GM23338 (cell line): ENCODE data around the gene MRPS12. TPM values are rescaled to one million over a fixed set of nuclear protein-coding genes. Genes with fewer than 3 reads are reported as not detected.

Experiments
- ATAC-seq: fragments of 200-7000 bp; cut with Tn5 transposase; 3 replicates; pipeline ENCODE4 v1.9.1; 2020
- DNase-seq: peaks from one replicate; pipeline ENCODE4 v3.0.0-alpha.2; 2015; ENCODE audit warnings: low spot score
- H2AFZ ChIP-seq: fragments of 200-600 bp; sonication (generic); 2 replicates; pipeline ENCODE4 v1.8.0; 2016; ENCODE audit warnings: antibody characterized with exemption, mild to moderate bottlenecking, moderate library complexity
- H3F3A ChIP-seq: fragments of 200-600 bp; sonication (generic); replicated peaks from 2 replicates; pipeline ENCODE4 v1.8.0; 2017; ENCODE audit warnings: antibody characterized with exemption, mixed run types, low read depth
- H3K27ac ChIP-seq: fragments of 200-600 bp; sonication (generic); 2 replicates; pipeline ENCODE4 v1.6.1; 2016; ENCODE audit warnings: low read depth
- H3K27me3 ChIP-seq: fragments of 200-600 bp; sonication (generic); 2 replicates; pipeline ENCODE4 v1.8.0; 2016; ENCODE audit warnings: mild to moderate bottlenecking, mixed run types, moderate library complexity; ENCODE audit not compliant: insufficient read depth
- H3K36me3 ChIP-seq: fragments of 200-600 bp; sonication (generic); 2 replicates; pipeline ENCODE4 v1.8.0; 2016; ENCODE audit warnings: mild to moderate bottlenecking; ENCODE audit not compliant: insufficient read depth
- H3K4me1 ChIP-seq: fragments of 200-600 bp; sonication (generic); 2 replicates; pipeline ENCODE4 v1.8.0; 2016; ENCODE audit warnings: mild to moderate bottlenecking, moderate library complexity; ENCODE audit not compliant: insufficient read depth
- H3K4me2 ChIP-seq: fragments of 200-600 bp; sonication (generic); 2 replicates; pipeline ENCODE4 v1.7.1; 2017; ENCODE audit warnings: mixed run types
- H3K4me3 ChIP-seq: fragments of 200-600 bp; sonication (generic); 2 replicates; pipeline ENCODE4 v1.6.1; 2016; ENCODE audit warnings: mixed run types
- H3K79me2 ChIP-seq: fragments of 200-600 bp; sonication (generic); replicated peaks from 2 replicates; pipeline ENCODE4 v1.8.0; 2017; ENCODE audit warnings: mild to moderate bottlenecking; ENCODE audit not compliant: insufficient read depth
- H3K9me2 ChIP-seq: fragments of 200-600 bp; sonication (generic); 2 replicates; pipeline ENCODE4 v1.8.0; 2017; ENCODE audit not compliant: insufficient read depth
- H4K20me1 ChIP-seq: fragments of 200-600 bp; sonication (generic); replicated peaks from 2 replicates; pipeline ENCODE4 v1.8.0; 2017; ENCODE audit warnings: mild to moderate bottlenecking; ENCODE audit not compliant: insufficient read depth
- H3K27ac Mint-ChIP-seq: 2 replicates; pipeline ENCODE4 v1.8.0; 2020; ENCODE audit warnings: inconsistent platforms, mild to moderate bottlenecking, moderate library complexity, mixed read lengths
- H3K27me3 Mint-ChIP-seq: 3 replicates; pipeline ENCODE4 v1.8.0; 2022; ENCODE audit warnings: low read depth, mild to moderate bottlenecking, moderate library complexity, mixed read lengths, inconsistent platforms; ENCODE audit not compliant: insufficient read depth, poor library complexity
- H3K36me3 Mint-ChIP-seq: 3 replicates; pipeline ENCODE4 v1.8.0; 2021; ENCODE audit warnings: low read depth, mild to moderate bottlenecking, inconsistent platforms, moderate library complexity, mixed read lengths
- H3K4me1 Mint-ChIP-seq: 3 replicates; pipeline ENCODE4 v1.8.0; 2020; ENCODE audit warnings: mild to moderate bottlenecking, inconsistent platforms, mixed read lengths
- H3K4me3 Mint-ChIP-seq: 3 replicates; pipeline ENCODE4 v1.8.0; 2021; ENCODE audit warnings: moderate library complexity, mild to moderate bottlenecking, inconsistent platforms, mixed read lengths
- H3K9me3 Mint-ChIP-seq: 3 replicates; pipeline ENCODE4 v1.8.0; 2020; ENCODE audit warnings: moderate library complexity, mild to moderate bottlenecking, inconsistent platforms, mixed read lengths
- CREB1 ChIP-seq: fragments of 250-450 bp; sonication (Bioruptor Pico); IDR thresholded peaks from 2 replicates; pipeline ENCODE4 v1.5.0; 2020; ENCODE audit warnings: low read depth, mild to moderate bottlenecking, moderate library complexity
- CTCF ChIP-seq, 2 experiments: fragments of 200-600 bp in 1 of 2; sonication (generic) in 1 of 2; conservative IDR thresholded peaks; 2 replicates each; pipeline versions ENCODE4 v1.5.1 to v1.6.1; 2016 to 2017; ENCODE audit warnings: antibody characterized with exemption in 2 of 2, low read depth in 2 of 2, mild to moderate bottlenecking in 2 of 2, moderate library complexity in 1 of 2
- EZH2 ChIP-seq: fragments of 200-600 bp; sonication (generic); IDR thresholded peaks from one replicate; pipeline ENCODE4 v1.8.0; 2017; ENCODE audit warnings: antibody characterized with exemption, mild to moderate bottlenecking, low read depth; ENCODE audit not compliant: unreplicated experiment
- EZH2phosphoT487 ChIP-seq: fragments of 200-600 bp; sonication (generic); IDR thresholded peaks from one replicate; pipeline ENCODE4 v1.8.1; 2018; ENCODE audit warnings: antibody characterized with exemption; ENCODE audit not compliant: unreplicated experiment
- JUNB ChIP-seq: IDR thresholded peaks from one replicate; pipeline ENCODE4 v1.6.1; 2016; ENCODE audit warnings: antibody characterized with exemption; ENCODE audit not compliant: unreplicated experiment
- NANOG ChIP-seq: IDR thresholded peaks from 2 replicates; pipeline ENCODE4 v1.6.1; 2016; ENCODE audit warnings: antibody characterized with exemption, borderline replicate concordance
- POLR2AphosphoS5 ChIP-seq: IDR thresholded peaks from 2 replicates; pipeline ENCODE4 v1.6.1; 2016; ENCODE audit warnings: antibody characterized with exemption, low read depth
- STAT1 ChIP-seq: IDR thresholded peaks from one replicate; pipeline ENCODE4 v1.6.1; 2016; ENCODE audit warnings: antibody characterized with exemption; ENCODE audit not compliant: unreplicated experiment
- ZNF114 ChIP-seq: fragments of 250-450 bp; sonication (Bioruptor Pico); IDR thresholded peaks from 2 replicates; pipeline ENCODE4 v1.5.0; 2020; ENCODE audit warnings: mild to moderate bottlenecking, moderate library complexity
- ZNF331 ChIP-seq: fragments of 250-450 bp; sonication (Bioruptor Pico); IDR thresholded peaks from 2 replicates; pipeline ENCODE4 v1.5.0; 2020; ENCODE audit warnings: low read depth, mild to moderate bottlenecking, moderate library complexity
- polyA plus RNA-seq: library from polyadenylated mRNA; unstranded; fragments of >200 nt; fragmentation: Nextera tagmentation; extraction: Ambion mirVana; gene quantifications from 2 replicates; pipeline ENCODE4 v1.2.1, GENCODE V29; 2016
- total RNA-seq: library from RNA; depleted of rRNA; stranded (reverse); fragments of >200 nt; shearing (Covaris generic); gene quantifications from 2 replicates; pipeline ENCODE4 v1.2.3, GENCODE V29; 2014
- TF ChIP-seq, protein P1 (sequence below): IDR thresholded peaks from one replicate; pipeline ENCODE4 v1.6.1; 2018; ENCODE audit warnings: antibody characterized with exemption; ENCODE audit not compliant: unreplicated experiment
- TF ChIP-seq, protein P2 (sequence below): fragments of 250-450 bp; sonication (Bioruptor Pico); IDR thresholded peaks from 2 replicates; pipeline ENCODE4 v1.5.0; 2020; ENCODE audit warnings: mild to moderate bottlenecking, moderate library complexity
- TF ChIP-seq, protein P3 (sequence below): IDR thresholded peaks from 2 replicates; pipeline ENCODE4 v1.6.1; 2016; ENCODE audit warnings: antibody characterized with exemption

MRPS12 gene
- total and polyA plus RNA-seq, 2 experiments from 2014 or later = 74.1 to 86.3 TPM

GRCh38 chr19:38888876-38889275 lies 41.9 kb upstream of the MRPS12 start:
- Histone ChIP-seq H3K4me3 (no peak overlapping the region), H3K79me2 (no peaks in the 10 kb centered on the region), H3K9me2 (no peaks in the 10 kb centered on the region), H3K27me3 (no peaks in the 10 kb centered on the region), H3K36me3 (no peaks in the 10 kb centered on the region), H3K4me2 (no peak overlapping the region), H3F3A (no peaks in the 10 kb centered on the region), H2AFZ (no peak overlapping the region), H3K27ac (no peak overlapping the region), H4K20me1 (no peaks in the 10 kb centered on the region), H3K4me1 (no peaks in the 10 kb centered on the region)
- no peak for TF ChIP-seq ZNF331 (CRISPR knock-in tag)
- TF ChIP-seq JUNB = no peak
- no peak for TF ChIP-seq CTCF (conservative IDR thresholded peaks at IDR 0.05; ENCODE audit: low read depth in 2 of 2)
- TF ChIP-seq STAT1 = no peak
- TF ChIP-seq EZH2phosphoT487 = no peak
- TF ChIP-seq, protein P1, sequence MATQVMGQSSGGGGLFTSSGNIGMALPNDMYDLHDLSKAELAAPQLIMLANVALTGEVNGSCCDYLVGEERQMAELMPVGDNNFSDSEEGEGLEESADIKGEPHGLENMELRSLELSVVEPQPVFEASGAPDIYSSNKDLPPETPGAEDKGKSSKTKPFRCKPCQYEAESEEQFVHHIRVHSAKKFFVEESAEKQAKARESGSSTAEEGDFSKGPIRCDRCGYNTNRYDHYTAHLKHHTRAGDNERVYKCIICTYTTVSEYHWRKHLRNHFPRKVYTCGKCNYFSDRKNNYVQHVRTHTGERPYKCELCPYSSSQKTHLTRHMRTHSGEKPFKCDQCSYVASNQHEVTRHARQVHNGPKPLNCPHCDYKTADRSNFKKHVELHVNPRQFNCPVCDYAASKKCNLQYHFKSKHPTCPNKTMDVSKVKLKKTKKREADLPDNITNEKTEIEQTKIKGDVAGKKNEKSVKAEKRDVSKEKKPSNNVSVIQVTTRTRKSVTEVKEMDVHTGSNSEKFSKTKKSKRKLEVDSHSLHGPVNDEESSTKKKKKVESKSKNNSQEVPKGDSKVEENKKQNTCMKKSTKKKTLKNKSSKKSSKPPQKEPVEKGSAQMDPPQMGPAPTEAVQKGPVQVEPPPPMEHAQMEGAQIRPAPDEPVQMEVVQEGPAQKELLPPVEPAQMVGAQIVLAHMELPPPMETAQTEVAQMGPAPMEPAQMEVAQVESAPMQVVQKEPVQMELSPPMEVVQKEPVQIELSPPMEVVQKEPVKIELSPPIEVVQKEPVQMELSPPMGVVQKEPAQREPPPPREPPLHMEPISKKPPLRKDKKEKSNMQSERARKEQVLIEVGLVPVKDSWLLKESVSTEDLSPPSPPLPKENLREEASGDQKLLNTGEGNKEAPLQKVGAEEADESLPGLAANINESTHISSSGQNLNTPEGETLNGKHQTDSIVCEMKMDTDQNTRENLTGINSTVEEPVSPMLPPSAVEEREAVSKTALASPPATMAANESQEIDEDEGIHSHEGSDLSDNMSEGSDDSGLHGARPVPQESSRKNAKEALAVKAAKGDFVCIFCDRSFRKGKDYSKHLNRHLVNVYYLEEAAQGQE = no peak
- TF ChIP-seq EZH2 = no peak
- TF ChIP-seq POLR2AphosphoS5 = no peak
- TF ChIP-seq NANOG = no peak
- TF ChIP-seq ZNF114 = no peak
- no peak for TF ChIP-seq CREB1 (CRISPR knock-in tag)
- TF ChIP-seq, protein P2, sequence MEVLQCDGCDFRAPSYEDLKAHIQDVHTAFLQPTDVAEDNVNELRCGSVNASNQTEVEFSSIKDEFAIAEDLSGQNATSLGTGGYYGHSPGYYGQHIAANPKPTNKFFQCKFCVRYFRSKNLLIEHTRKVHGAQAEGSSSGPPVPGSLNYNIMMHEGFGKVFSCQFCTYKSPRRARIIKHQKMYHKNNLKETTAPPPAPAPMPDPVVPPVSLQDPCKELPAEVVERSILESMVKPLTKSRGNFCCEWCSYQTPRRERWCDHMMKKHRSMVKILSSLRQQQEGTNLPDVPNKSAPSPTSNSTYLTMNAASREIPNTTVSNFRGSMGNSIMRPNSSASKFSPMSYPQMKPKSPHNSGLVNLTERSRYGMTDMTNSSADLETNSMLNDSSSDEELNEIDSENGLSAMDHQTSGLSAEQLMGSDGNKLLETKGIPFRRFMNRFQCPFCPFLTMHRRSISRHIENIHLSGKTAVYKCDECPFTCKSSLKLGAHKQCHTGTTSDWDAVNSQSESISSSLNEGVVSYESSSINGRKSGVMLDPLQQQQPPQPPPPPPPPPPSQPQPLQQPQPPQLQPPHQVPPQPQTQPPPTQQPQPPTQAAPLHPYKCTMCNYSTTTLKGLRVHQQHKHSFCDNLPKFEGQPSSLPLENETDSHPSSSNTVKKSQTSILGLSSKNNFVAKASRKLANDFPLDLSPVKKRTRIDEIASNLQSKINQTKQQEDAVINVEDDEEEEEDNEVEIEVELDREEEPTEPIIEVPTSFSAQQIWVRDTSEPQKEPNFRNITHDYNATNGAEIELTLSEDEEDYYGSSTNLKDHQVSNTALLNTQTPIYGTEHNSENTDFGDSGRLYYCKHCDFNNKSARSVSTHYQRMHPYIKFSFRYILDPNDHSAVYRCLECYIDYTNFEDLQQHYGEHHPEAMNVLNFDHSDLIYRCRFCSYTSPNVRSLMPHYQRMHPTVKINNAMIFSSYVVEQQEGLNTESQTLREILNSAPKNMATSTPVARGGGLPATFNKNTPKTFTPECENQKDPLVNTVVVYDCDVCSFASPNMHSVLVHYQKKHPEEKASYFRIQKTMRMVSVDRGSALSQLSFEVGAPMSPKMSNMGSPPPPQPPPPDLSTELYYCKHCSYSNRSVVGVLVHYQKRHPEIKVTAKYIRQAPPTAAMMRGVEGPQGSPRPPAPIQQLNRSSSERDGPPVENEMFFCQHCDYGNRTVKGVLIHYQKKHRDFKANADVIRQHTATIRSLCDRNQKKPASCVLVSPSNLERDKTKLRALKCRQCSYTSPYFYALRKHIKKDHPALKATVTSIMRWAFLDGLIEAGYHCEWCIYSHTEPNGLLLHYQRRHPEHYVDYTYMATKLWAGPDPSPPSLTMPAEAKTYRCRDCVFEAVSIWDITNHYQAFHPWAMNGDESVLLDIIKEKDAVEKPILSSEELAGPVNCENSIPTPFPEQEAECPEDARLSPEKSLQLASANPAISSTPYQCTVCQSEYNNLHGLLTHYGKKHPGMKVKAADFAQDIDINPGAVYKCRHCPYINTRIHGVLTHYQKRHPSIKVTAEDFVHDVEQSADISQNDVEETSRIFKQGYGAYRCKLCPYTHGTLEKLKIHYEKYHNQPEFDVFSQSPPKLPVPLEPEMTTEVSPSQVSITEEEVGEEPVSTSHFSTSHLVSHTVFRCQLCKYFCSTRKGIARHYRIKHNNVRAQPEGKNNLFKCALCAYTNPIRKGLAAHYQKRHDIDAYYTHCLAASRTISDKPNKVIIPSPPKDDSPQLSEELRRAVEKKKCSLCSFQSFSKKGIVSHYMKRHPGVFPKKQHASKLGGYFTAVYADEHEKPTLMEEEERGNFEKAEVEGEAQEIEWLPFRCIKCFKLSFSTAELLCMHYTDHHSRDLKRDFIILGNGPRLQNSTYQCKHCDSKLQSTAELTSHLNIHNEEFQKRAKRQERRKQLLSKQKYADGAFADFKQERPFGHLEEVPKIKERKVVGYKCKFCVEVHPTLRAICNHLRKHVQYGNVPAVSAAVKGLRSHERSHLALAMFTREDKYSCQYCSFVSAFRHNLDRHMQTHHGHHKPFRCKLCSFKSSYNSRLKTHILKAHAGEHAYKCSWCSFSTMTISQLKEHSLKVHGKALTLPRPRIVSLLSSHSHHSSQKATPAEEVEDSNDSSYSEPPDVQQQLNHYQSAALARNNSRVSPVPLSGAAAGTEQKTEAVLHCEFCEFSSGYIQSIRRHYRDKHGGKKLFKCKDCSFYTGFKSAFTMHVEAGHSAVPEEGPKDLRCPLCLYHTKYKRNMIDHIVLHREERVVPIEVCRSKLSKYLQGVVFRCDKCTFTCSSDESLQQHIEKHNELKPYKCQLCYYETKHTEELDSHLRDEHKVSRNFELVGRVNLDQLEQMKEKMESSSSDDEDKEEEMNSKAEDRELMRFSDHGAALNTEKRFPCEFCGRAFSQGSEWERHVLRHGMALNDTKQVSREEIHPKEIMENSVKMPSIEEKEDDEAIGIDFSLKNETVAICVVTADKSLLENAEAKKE (CRISPR knock-in tag) = no peak
- TF ChIP-seq, protein P3, sequence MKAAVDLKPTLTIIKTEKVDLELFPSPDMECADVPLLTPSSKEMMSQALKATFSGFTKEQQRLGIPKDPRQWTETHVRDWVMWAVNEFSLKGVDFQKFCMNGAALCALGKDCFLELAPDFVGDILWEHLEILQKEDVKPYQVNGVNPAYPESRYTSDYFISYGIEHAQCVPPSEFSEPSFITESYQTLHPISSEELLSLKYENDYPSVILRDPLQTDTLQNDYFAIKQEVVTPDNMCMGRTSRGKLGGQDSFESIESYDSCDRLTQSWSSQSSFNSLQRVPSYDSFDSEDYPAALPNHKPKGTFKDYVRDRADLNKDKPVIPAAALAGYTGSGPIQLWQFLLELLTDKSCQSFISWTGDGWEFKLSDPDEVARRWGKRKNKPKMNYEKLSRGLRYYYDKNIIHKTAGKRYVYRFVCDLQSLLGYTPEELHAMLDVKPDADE = no peak
- H3K4me1 Mint-ChIP-seq = no peaks in the 10 kb centered on the region; the same call in 2 of the 3 replicates
- H3K27ac Mint-ChIP-seq = no peak overlapping the region
- DNase-seq (no peak), ATAC-seq (no peak)
- H3K36me3 Mint-ChIP-seq = 0 out of 3 replicates have a peak, but pooled peaks cover 3% of the 10 kb centered on the region
- H3K4me3 Mint-ChIP-seq = no peak overlapping the region
- no peaks in the 10 kb centered on the region for H3K9me3 Mint-ChIP-seq
- H3K27me3 Mint-ChIP-seq = no peaks in the 10 kb centered on the region
